Fibroblast of the aortic adventitia (primary cell): ENCODE measurements around the gene PTGR3. TPM values are rescaled to one million over a fixed set of nuclear protein-coding genes. Genes with fewer than 3 reads are reported as not detected.

Source experiments
- DNase-seq: peaks from one replicate; pipeline ENCODE4 v3.0.0-alpha.2; 2010; ENCODE audit warnings: low read depth
- H3K4me3 ChIP-seq: 2 replicates; pipeline ENCODE4 v1.5.1; 2011; ENCODE audit warnings: low read depth, mild to moderate bottlenecking, control low read depth, low read length, moderate library complexity
- total RNA-seq: library from RNA; depleted of rRNA; stranded (reverse); fragments of >200 nt; gene quantifications from 2 replicates; pipeline ENCODE4 v1.2.3, GENCODE V29; 2012; ENCODE audit warnings: low replicate concordance
- TF ChIP-seq, protein P1 (sequence below): IDR thresholded peaks from 2 replicates; pipeline ENCODE4 v1.5.1; 2011; ENCODE audit warnings: mild to moderate bottlenecking, low read length, control low read depth, inconsistent platforms; ENCODE audit not compliant: insufficient read depth

Gene PTGR3
- total RNA-seq, 1 donor, result 14.2 TPM

DNA sequence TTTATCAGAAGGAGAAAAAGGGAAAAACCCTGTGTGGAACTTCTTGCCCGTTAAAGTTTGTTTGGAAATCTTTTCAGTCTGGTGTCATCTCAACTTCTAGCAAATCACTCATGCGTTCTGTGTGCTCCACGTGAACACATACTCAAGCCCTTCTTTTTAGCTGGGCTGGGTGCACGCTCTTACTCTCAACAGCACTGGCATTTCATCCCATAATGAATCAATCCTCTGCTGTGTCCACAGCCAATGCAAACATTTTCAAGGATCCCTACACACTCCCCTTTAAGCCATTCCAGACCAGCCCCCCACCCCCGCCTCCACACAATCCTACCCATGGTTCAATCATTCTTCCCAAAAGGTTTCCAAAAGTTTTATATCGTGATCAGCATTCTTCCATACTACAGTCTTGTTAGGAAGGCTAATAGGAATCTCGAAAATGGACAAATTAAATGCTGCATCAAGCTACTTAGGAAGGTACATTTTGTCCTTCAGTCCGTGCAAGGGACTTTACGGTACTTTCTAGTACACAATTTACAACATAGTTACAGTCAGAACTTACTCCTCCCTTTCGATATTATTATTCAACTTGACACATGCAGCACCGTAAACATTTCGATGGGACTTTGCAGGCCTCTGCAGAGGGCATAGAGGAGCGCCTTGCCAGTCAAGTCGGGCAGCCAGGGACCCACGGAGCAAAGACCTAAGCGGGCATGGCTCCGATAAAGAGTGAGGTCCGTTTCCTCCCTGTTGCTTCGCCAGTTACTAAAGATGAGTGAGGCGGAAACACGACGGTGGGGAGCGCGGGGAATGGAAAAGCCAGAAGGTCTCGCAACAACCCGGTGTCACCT is 1.4 kb downstream of the PTGR3 start:
- peak; percentile 53 for DNase-seq
- TF ChIP-seq, protein P1, sequence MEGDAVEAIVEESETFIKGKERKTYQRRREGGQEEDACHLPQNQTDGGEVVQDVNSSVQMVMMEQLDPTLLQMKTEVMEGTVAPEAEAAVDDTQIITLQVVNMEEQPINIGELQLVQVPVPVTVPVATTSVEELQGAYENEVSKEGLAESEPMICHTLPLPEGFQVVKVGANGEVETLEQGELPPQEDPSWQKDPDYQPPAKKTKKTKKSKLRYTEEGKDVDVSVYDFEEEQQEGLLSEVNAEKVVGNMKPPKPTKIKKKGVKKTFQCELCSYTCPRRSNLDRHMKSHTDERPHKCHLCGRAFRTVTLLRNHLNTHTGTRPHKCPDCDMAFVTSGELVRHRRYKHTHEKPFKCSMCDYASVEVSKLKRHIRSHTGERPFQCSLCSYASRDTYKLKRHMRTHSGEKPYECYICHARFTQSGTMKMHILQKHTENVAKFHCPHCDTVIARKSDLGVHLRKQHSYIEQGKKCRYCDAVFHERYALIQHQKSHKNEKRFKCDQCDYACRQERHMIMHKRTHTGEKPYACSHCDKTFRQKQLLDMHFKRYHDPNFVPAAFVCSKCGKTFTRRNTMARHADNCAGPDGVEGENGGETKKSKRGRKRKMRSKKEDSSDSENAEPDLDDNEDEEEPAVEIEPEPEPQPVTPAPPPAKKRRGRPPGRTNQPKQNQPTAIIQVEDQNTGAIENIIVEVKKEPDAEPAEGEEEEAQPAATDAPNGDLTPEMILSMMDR, result no peak
- peak overlapping the region; percentile 88 for H3K4me3 ChIP-seq

DNA sequence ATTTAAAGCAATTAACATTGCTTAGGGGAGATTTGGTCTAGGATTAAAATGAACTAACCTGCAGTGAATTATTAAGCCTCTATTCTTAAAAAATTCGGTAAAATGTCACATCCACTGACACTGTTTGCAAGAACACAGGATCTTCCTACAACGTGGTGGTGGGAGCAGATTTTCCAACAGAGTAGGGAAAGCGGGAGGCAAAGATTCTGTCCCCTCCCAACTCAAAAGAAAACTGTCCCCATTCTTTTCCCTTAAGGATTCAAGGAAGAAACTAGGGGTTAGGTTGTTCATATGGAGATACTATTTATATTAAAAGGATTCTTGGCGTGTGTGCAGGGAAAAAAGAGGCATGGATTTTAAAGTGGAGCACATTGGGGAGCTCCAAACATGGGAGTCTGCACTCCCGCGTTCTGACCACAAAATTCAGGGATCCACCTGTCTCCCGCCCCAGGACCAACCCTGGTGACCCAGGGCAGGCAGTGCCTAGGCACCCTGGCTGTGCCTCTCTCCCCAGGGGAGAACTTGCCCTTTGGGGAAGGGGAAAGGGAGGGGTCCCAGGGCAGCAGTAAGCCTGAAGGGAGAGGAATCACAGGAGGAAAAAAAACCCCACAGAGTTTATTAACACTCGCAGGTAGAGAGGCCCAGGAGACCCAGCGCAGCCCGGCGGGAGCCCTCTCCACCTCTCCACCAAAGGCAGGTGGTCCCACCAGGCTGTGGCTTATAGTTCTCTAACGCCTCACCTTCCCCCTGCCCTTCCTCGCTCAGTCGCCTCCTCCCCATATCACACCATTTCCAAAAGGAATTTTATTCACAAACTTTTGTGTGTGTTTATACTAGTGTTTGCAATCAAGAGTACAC is 2.3 kb downstream of the PTGR3 start:
- no peak for DNase-seq
- H3K4me3 ChIP-seq, result peak overlapping the region; percentile 88
- TF ChIP-seq, protein P1, result no peak

DNA sequence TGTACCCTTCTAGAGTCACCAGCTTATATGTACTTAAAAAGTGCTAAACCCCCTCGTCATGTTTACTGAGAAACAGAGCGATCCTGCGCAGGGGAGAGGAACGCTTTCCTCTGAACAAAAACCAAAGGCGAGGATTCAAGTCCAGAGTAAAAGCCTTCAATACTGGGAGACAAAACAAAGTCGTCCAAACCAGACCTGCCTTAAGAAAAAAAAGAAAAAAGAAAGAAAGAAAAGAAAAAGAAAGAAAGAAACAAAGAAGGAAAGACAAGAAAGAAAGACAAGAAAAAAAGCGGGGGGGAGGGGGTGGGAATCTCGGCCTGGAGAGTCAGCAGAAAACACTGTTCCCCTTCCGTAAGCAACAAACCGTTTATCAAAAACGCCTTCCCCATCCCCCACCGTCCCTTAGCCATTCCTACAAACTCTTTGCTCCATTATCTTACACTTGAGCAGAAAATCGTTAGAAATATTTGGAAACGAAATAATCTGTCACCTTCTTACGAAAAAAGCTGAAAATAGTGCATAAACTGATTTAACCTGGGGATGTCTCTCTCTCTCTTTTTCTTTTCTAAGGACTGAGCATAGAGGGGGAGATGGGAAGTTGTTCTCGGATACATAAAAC is 3.3 kb downstream of the PTGR3 start:
- H3K4me3 ChIP-seq, result no peak overlapping the region
- no peak for DNase-seq
- TF ChIP-seq, protein P1, result no peak

DNA sequence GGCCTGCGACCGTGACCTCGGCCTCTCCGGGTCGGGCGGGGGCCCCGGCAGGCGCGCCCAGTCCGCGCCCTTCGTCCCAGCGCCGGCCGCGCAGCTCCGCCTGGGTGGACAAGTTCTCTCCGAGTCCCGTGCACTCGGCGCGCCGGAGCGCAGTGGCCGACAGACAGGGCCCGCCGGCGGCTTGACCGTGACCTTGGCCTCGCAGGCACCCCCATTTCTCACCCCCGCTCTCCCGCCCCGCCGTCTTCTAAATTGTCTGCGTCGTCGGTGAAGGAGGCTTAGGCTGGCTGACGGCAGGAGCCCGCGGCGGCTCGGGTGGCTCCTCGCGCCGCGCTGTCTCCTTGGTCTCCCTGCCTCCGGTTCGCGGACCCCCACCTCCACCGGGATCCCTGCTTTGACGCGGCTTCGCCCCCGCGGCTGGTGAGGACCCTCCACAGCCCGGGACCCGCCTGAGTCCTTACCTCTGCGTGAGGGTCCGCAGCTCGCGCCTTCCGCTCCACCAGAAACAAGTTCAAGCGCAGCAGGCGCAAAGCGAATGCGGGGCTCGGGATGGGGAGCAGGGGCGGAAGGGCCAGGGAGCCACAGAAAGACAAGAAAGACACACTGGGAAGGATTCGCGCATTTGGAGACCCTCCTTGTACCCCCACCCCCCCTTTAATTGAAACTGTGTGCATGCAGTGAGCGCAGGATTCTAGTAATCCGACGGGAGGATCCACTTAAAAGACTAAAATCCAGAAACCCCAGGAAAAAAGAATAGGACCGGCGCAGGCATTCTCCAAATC is 4.0 kb downstream of the PTGR3 start:
- TF ChIP-seq, protein P1, result no peak
- DNase-seq, result no peak
- H3K4me3 ChIP-seq, result peak overlapping the region; percentile 52

DNA sequence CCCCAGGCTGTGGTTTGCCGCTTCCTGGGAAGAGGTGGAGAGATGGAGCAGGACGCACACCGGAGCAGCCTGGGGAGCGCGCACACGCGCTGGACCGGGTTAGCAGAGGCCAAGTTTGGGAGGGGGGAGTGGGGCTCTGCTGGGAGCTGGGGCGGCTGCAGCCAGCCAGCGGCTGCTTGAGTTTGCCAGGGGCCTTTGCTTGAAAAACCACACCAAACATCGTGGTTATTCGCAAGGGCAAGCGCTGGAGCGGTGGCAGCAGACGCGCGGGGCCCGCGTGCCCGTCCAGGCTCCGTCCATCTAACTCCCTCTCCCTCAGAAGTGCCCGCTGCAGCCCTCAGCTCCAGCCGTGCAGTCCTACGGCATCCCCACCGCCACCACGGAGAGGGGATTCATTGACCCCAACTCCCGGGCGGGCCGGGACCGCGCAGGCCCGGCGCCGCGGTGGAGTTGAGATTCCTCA is 4.6 kb downstream of the PTGR3 start:
- peak; percentile 35 for DNase-seq
- H3K4me3 ChIP-seq, result peak overlapping the region; percentile 52
- TF ChIP-seq, protein P1, result no peak
